ENCODE measurements around the gene ZNF792. TPM values are rescaled to one million over a fixed set of nuclear protein-coding genes. Genes with fewer than 3 reads are reported as not detected.
A peak's percentile ranks its signal among the peaks of the same experiment; 100 is the strongest.
"Not testable (repeated sequence)": the region's sequence is repeated elsewhere in the genome, so short reads cannot be mapped to it uniquely, and the experiment has no call there.

ZNF792 gene
- total RNA-seq, 2 donors from 2014 or later, result 30.2 to 32.1 TPM

GRCh38 chr19:34918190-34918589 lies 45.8 kb downstream of the ZNF792 start:
- no peak overlapping the region for H3K9ac ChIP-seq (ENCODE audit: extremely low read depth, low read length, poor library complexity, severe bottlenecking)
- H3K27me3 ChIP-seq (ENCODE audit: control insufficient read depth, insufficient read depth, low read length, poor library complexity, severe bottlenecking), result no peaks in the 10 kb centered on the region
- no peak for DNase-seq
- no peaks in the 10 kb centered on the region for H3K36me3 ChIP-seq (ENCODE audit: control insufficient read depth, insufficient read depth, low read length)
- Mint-ChIP-seq H3K27me3 (ENCODE audit: insufficient read depth) (peaks cover 12% of the 10 kb centered on the region), H3K4me1 (no peaks in the 10 kb centered on the region), H3K27ac (no peak overlapping the region), H3K36me3 (ENCODE audit: low read depth) (peaks cover 3% of the 10 kb centered on the region), H3K4me3 (no peak overlapping the region), H3K9me3 (peaks cover 67% of the 10 kb centered on the region)
- peak overlapping the region; percentile 23 for H3K4me3 ChIP-seq (ENCODE audit: low read length)
- peaks cover 54% of the 10 kb centered on the region for H3K9me3 ChIP-seq (ENCODE audit: control insufficient read depth, low read length)
- H3K27ac ChIP-seq (ENCODE audit: low read depth, low read length), result no peak overlapping the region
- TF ChIP-seq CTCF (conservative IDR thresholded peaks at IDR 0.05), result no peak
- no peaks in the 10 kb centered on the region for H3K4me1 ChIP-seq (ENCODE audit: control insufficient read depth, insufficient read depth, low read length)
- WGBS, 2 experiments (ENCODE audit: insufficient coverage in 1 of 2, insufficient read length in 1 of 2), result 73 to 85% methylated on average over 2 of the region's 2 CpGs

GRCh38 chr19:34917144-34917543 lies 46.9 kb downstream of the ZNF792 start:
- not testable (repeated sequence) for H3K4me3 ChIP-seq (ENCODE audit: low read length); H3K27ac ChIP-seq (ENCODE audit: low read depth, low read length); H3K36me3 Mint-ChIP-seq (ENCODE audit: low read depth); H3K36me3 ChIP-seq (ENCODE audit: control insufficient read depth, insufficient read depth, low read length); H3K4me3 Mint-ChIP-seq; H3K27ac Mint-ChIP-seq; H3K9ac ChIP-seq (ENCODE audit: extremely low read depth, low read length, poor library complexity, severe bottlenecking); H3K27me3 ChIP-seq (ENCODE audit: control insufficient read depth, insufficient read depth, low read length, poor library complexity, severe bottlenecking); H3K4me1 Mint-ChIP-seq; DNase-seq; H3K4me1 ChIP-seq (ENCODE audit: control insufficient read depth, insufficient read depth, low read length)
- Mint-ChIP-seq H3K9me3 (peaks cover 68% of the 10 kb centered on the region), H3K27me3 (ENCODE audit: insufficient read depth) (peaks cover 11% of the 10 kb centered on the region)
- H3K9me3 ChIP-seq (ENCODE audit: control insufficient read depth, low read length), result peaks cover 53% of the 10 kb centered on the region
- WGBS, 2 experiments (ENCODE audit: insufficient coverage in 1 of 2, insufficient read length in 1 of 2), result 69 to 83% methylated on average over 2 to 3 of the region's 3 CpGs

- DNase-seq, result no peak
- peaks cover under 1% of the 10 kb centered on the region for H3K4me1 Mint-ChIP-seq
- Histone ChIP-seq H3K9me3 (ENCODE audit: control insufficient read depth, low read length) (peaks cover 4% of the 10 kb centered on the region), H3K9ac (ENCODE audit: extremely low read depth, low read length, poor library complexity, severe bottlenecking) (no peak overlapping the region), H3K27me3 (ENCODE audit: control insufficient read depth, insufficient read depth, low read length, poor library complexity, severe bottlenecking) (peaks cover 25% of the 10 kb centered on the region), H3K27ac (ENCODE audit: low read depth, low read length) (no peak overlapping the region), H3K4me3 (ENCODE audit: low read length) (no peak overlapping the region), H3K4me1 (ENCODE audit: control insufficient read depth, insufficient read depth, low read length) (no peaks in the 10 kb centered on the region), H3K36me3 (ENCODE audit: control insufficient read depth, insufficient read depth, low read length) (no peaks in the 10 kb centered on the region)
- WGBS, 2 experiments (ENCODE audit: insufficient coverage in 1 of 2, insufficient read length in 1 of 2), result 81 to 100% methylated on average over 2 of the region's 3 CpGs
- no peak overlapping the region for H3K4me3 Mint-ChIP-seq
- no peaks in the 10 kb centered on the region for H3K36me3 Mint-ChIP-seq (ENCODE audit: low read depth)
- H3K27ac Mint-ChIP-seq, result no peak overlapping the region
- TF ChIP-seq CTCF (conservative IDR thresholded peaks at IDR 0.05), result no peak
- peaks cover 10% of the 10 kb centered on the region for H3K9me3 Mint-ChIP-seq
- H3K27me3 Mint-ChIP-seq (ENCODE audit: insufficient read depth), result peaks cover 46% of the 10 kb centered on the region
Observed at GRCh38 chr19:34910770-34911169, 53.3 kb downstream of the ZNF792 start.

Other genes with a start within 250 kb of the ZNF792 start
- 1 to 10 TPM; 8.1 to 8.7 TPM for gene ZNF181, start 230.0 kb downstream of the ZNF792 start, total RNA-seq
- 1 to 10 TPM; 5.7 to 5.8 TPM for gene ZNF599, start 191.0 kb downstream of the ZNF792 start, total RNA-seq
- 1 to 10 TPM; 4.6 to 6.8 TPM for gene ZNF30, start 37.3 kb downstream of the ZNF792 start, total RNA-seq
- 100 to 1,000 TPM; 115 to 137 TPM for gene GRAMD1A, start 36.1 kb upstream of the ZNF792 start, total RNA-seq
- 1 to 10 TPM; 1.4 to 1.5 TPM for gene SCN1B, start 66.2 kb upstream of the ZNF792 start, total RNA-seq
- gene HPN, start 77.5 kb upstream of the ZNF792 start, total RNA-seq, result 10 to 100 TPM; 29.0 to 49.6 TPM
- not detected for gene FXYD3, start 151.6 kb upstream of the ZNF792 start, total RNA-seq
- gene LGI4, start 170.8 kb upstream of the ZNF792 start, total RNA-seq, result under 1 TPM; 0.27 to 0.37 TPM
- under 1 TPM in 1 of 2 donors, not detected in 1; 0.75 TPM for gene FXYD1, start 174.6 kb upstream of the ZNF792 start, total RNA-seq
- gene FXYD7, start 179.0 kb upstream of the ZNF792 start, total RNA-seq, result 1 to 10 TPM in 1 of 2 donors, not detected in 1; 1.1 TPM
- gene FXYD5, start 190.5 kb upstream of the ZNF792 start, total RNA-seq, result 10 to 100 TPM; 24.0 to 29.6 TPM

Measured in endodermal cell (in vitro differentiated cells).